ENCODE measurements around the gene LARGE1.

GRCh38 chr22:33688903-33689302 is 231.4 kb downstream of the LARGE1 start:
- TF ChIP-seq CTCF (IDR thresholded peaks at IDR 0.05): no peak
- TF ChIP-seq POLR2A (IDR thresholded peaks at IDR 0.05): no peak
